ENCODE data around the gene ZNF669. TPM values are rescaled to one million over a fixed set of nuclear protein-coding genes. Genes with fewer than 3 reads are reported as not detected.
"Not testable (repeated sequence)": the region's sequence is repeated elsewhere in the genome, so short reads cannot be mapped to it uniquely, and the experiment has no call there.

Gene ZNF669
- polyA plus RNA-seq (2011; rRNA removed): 2.1 and 4.1 TPM in 2 replicates
- 4.7 and 5.0 TPM in 2 replicates for polyA minus RNA-seq (2011; rRNA and poly(A)+ RNA removed)

DNA sequence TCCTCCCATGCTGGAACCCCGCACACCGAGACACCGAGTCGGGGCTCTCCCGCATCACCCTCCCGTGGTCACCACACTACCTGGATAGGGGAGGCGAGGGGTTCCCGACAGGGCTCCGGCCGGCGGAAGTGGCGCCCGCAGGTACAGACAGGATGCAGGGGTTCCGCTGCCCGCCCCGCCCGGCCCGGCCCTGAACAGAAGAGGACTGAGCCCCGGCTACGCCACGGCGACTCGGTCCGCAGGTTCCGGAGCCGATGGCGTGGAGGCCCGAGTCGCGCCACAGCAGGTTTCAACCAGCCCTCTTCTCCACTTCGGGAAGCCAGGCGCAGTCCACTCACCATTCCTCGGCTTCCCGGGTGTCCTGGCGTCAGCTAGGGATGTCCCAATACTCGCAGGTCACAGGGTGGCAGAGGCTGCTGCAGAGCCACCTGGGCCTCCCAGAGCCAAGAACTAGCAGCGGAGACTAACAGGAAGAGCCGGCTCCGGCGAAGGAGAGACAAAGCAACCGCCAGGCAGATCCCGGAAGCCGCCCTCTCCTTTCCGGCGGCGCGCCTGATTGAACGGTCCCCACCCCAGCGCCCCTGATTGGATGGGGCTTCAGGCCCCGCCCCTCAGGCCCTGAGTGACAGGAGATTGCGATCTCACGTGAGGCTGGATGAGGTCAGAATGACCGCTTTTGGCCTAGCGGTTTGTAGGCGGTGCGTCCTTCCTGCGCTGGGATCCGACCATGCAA, at the start of gene ZNF669:
TSS of gene ZNF669 (minus strand) at position 498 of the 733 bp plus-strand sequence. CDS start at position 341, 157 bp downstream.
- DNase-seq (ENCODE audit: low read depth): peak; percentile 78
- peaks cover 9% of the 10 kb centered on the region; the same call in 1 of the 2 replicates for H3K36me3 ChIP-seq (ENCODE audit: control insufficient read depth, insufficient read depth, low read length)
- TF ChIP-seq, protein P1, sequence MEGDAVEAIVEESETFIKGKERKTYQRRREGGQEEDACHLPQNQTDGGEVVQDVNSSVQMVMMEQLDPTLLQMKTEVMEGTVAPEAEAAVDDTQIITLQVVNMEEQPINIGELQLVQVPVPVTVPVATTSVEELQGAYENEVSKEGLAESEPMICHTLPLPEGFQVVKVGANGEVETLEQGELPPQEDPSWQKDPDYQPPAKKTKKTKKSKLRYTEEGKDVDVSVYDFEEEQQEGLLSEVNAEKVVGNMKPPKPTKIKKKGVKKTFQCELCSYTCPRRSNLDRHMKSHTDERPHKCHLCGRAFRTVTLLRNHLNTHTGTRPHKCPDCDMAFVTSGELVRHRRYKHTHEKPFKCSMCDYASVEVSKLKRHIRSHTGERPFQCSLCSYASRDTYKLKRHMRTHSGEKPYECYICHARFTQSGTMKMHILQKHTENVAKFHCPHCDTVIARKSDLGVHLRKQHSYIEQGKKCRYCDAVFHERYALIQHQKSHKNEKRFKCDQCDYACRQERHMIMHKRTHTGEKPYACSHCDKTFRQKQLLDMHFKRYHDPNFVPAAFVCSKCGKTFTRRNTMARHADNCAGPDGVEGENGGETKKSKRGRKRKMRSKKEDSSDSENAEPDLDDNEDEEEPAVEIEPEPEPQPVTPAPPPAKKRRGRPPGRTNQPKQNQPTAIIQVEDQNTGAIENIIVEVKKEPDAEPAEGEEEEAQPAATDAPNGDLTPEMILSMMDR (IDR thresholded peaks at IDR 0.05; ENCODE audit: insufficient read depth, low read depth, low read length): no peak
- ChIA-PET CTCF (no interaction called here), POLR2A (no interaction called here)
- H3K4me3 ChIP-seq (ENCODE audit: low read depth, low read length): peak within 1 kb of the TSS; percentile 67
- H3K27me3 ChIP-seq (ENCODE audit: control insufficient read depth, insufficient read depth, low read length): no peaks in the 10 kb centered on the region

DNA sequence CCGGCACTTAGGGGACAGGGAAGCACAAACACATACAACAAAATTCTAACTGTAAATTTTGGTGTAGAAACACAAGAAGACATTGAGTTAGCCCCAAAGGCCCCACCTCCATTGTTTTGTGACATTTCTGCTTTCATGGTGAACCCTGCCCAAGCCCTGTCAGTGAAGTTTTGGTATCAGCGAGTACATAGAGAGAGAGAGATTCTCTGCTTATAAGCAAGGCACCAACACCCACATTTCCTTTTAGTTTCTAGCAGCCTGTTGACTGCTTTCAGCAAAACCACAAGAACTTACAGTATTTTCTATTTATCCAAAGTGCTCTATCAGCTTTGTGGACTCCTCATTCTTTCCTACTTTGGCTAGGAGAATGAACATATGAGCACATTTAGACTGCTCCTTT, 43.6 kb upstream of the ZNF669 start:
- no peaks in the 10 kb centered on the region for H3K27me3 ChIP-seq (ENCODE audit: control insufficient read depth, insufficient read depth, low read length)
- H3K4me3 ChIP-seq (ENCODE audit: low read depth, low read length): no peak overlapping the region
- CTCF ChIA-PET: no interaction called here
- H3K36me3 ChIP-seq (ENCODE audit: control insufficient read depth, insufficient read depth, low read length): no peaks in the 10 kb centered on the region
- TF ChIP-seq, protein P1 (IDR thresholded peaks at IDR 0.05; ENCODE audit: insufficient read depth, low read depth, low read length): no peak
- POLR2A ChIA-PET: no interaction called here
- DNase-seq (ENCODE audit: low read depth): no peak

DNA sequence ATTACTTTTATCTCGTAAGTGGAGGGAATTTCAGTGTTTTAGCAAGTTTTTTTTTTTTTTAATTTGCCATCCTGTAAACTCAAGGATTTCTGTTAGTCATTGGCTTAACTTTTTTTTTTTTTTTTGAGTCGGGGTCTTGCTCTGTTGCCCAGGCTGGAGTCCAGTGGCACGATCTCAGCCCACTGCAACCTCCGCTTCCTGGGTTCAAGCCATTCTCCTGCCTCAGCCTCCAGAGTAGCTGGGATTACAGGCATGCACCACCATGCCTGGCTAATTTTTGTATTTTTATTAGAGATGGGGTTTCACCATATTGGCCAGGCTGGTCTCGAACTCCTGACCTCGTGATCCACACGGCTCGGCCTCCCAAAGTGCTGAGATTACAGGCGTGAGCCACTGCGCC, 43.0 kb upstream of the ZNF669 start:
- POLR2A ChIA-PET; DNase-seq (ENCODE audit: low read depth); CTCF ChIA-PET: not testable (repeated sequence)

DNA sequence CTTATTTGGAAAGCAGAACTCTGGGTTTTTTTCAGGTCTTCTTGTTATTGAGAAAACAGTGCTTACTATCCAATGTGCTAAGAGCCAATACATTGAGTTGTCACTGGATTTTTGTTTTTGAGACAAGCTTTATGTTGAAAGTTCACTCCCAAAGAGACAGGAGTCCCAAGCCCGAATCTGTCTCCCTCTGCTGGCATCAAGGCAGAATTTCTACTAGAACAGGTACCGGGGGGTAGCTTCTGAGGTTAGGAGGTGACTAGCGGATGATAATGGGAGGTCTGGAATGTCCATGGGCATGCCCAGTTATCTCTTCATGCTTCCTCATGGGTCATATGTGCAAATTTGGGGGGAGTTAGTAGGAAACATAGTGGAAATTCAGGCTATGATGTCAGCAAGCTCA, 42.5 kb upstream of the ZNF669 start:
- no peaks in the 10 kb centered on the region for H3K36me3 ChIP-seq (ENCODE audit: control insufficient read depth, insufficient read depth, low read length)
- TF ChIP-seq, protein P1 (IDR thresholded peaks at IDR 0.05; ENCODE audit: insufficient read depth, low read depth, low read length): 0 out of 2 replicates have a peak, but pooled peaks have one; percentile 8
- H3K27me3 ChIP-seq (ENCODE audit: control insufficient read depth, insufficient read depth, low read length): no peaks in the 10 kb centered on the region
- DNase-seq (ENCODE audit: low read depth): no peak
- no peak overlapping the region for H3K4me3 ChIP-seq (ENCODE audit: low read depth, low read length)
- POLR2A ChIA-PET: no interaction called here
- CTCF ChIA-PET: no interaction called here

More for the DNA sequence above, 43.0 kb upstream of the ZNF669 start:
- H3K27me3 ChIP-seq (ENCODE audit: control insufficient read depth, insufficient read depth, low read length); H3K4me3 ChIP-seq (ENCODE audit: low read depth, low read length); H3K36me3 ChIP-seq (ENCODE audit: control insufficient read depth, insufficient read depth, low read length): not testable (repeated sequence)

DNA sequence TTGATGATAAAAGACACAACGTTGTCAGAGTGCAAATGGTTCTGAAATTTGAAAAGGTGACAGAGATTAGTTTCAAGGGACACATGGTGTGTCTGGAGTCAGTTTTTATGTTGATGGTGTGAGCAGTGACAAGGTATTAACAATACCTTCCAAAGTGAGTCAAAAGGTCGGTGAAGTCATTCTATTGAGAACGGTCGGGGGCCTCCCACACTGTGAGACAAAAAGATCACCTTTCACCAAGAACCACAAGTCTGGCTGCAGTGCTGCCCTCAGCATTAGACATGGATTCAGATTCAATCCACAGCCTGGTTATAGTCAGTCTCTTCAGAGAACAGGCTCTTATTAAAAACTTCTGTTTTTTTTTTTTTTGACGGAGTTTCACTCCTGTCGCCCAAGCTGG, 41.1 kb upstream of the ZNF669 start:
- no peaks in the 10 kb centered on the region for H3K36me3 ChIP-seq (ENCODE audit: control insufficient read depth, insufficient read depth, low read length)
- ChIA-PET CTCF (no interaction called here), POLR2A (no interaction called here)
- DNase-seq (ENCODE audit: low read depth): no peak
- H3K27me3 ChIP-seq (ENCODE audit: control insufficient read depth, insufficient read depth, low read length): no peaks in the 10 kb centered on the region
- TF ChIP-seq, protein P1 (IDR thresholded peaks at IDR 0.05; ENCODE audit: insufficient read depth, low read depth, low read length): no peak
- no peak overlapping the region for H3K4me3 ChIP-seq (ENCODE audit: low read depth, low read length)

DNA sequence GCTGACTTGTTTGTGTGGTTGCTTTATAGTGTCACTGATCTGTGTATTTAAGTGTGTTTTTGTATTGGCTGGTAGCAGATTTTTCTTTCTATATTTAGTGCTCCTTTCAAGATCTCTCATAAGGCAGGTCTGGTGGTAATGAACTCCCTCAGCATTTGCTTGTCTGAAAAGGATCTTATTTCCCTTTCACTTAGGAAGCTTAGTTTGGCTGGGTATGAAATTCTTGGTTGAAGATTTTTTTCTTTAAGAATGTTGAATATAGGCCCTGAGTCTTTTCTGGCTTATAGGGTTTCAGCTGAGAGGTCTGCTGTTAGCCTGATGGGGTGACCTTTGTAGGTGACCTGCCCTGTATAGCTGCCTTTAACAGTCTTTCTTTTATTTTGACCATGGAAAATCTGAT, 35.4 kb upstream of the ZNF669 start:
- POLR2A ChIA-PET; DNase-seq (ENCODE audit: low read depth); CTCF ChIA-PET: not testable (repeated sequence)

More for the DNA sequence above, 35.4 kb upstream of the ZNF669 start:
- not testable (repeated sequence) for H3K36me3 ChIP-seq (ENCODE audit: control insufficient read depth, insufficient read depth, low read length); H3K27me3 ChIP-seq (ENCODE audit: control insufficient read depth, insufficient read depth, low read length); H3K4me3 ChIP-seq (ENCODE audit: low read depth, low read length)
